ENCODE measurements around the gene SNED1. TPM values are rescaled to one million over a fixed set of nuclear protein-coding genes. Genes with fewer than 3 reads are reported as not detected.

Gene SNED1
- total RNA-seq, 2 experiments from 2014 or later = 1.4 to 1.8 TPM

GRCh38 chr2:240956171-240956934 is 42.1 kb upstream of the SNED1 start:
- no peaks in the 10 kb centered on the region for H3K9me3 Mint-ChIP-seq
- no peaks in the 10 kb centered on the region for H3K4me1 Mint-ChIP-seq (ENCODE audit: low read depth)
- no peak overlapping the region for H3K27ac Mint-ChIP-seq
- TF ChIP-seq CTCF (IDR thresholded peaks at IDR 0.05) = no peak
- H3K36me3 Mint-ChIP-seq (ENCODE audit: low read depth) = no peaks in the 10 kb centered on the region
- H3K27me3 Mint-ChIP-seq = no peaks in the 10 kb centered on the region
- intact Hi-C loops (cut with micrococcal nuclease) = no loop called here
- no peak overlapping the region for H3K4me3 Mint-ChIP-seq
- ChIA-PET CTCF (no interaction called here), POLR2A (no interaction called here)
- DNase-seq (no peak), ATAC-seq (no peak)

GRCh38 chr2:240956935-240957655 is 41.3 kb upstream of the SNED1 start:
- no peak for ATAC-seq
- no peaks in the 10 kb centered on the region for H3K36me3 Mint-ChIP-seq (ENCODE audit: low read depth)
- TF ChIP-seq CTCF (IDR thresholded peaks at IDR 0.05) = no peak

GRCh38 chr2:240957656-240958365 is 40.6 kb upstream of the SNED1 start:
- intact Hi-C loops (cut with micrococcal nuclease) = no loop called here
- DNase-seq (no peak), ATAC-seq (no peak)
- POLR2A ChIA-PET = no interaction called here
- no peaks in the 10 kb centered on the region for H3K27me3 Mint-ChIP-seq
- no peaks in the 10 kb centered on the region for H3K9me3 Mint-ChIP-seq
- no peak overlapping the region for H3K27ac Mint-ChIP-seq
- H3K36me3 Mint-ChIP-seq (ENCODE audit: low read depth) = no peaks in the 10 kb centered on the region
- H3K4me3 Mint-ChIP-seq = no peak overlapping the region
- TF ChIP-seq CTCF (IDR thresholded peaks at IDR 0.05) = no peak
- CTCF ChIA-PET = no interaction called here
- no peaks in the 10 kb centered on the region for H3K4me1 Mint-ChIP-seq (ENCODE audit: low read depth)

More at GRCh38 chr2:240956935-240957655, 41.3 kb upstream of the SNED1 start:
- DNase-seq = no peak
- intact Hi-C loops (cut with micrococcal nuclease) = no loop called here
- Mint-ChIP-seq H3K4me3 (no peak overlapping the region), H3K27ac (no peak overlapping the region), H3K27me3 (no peaks in the 10 kb centered on the region), H3K4me1 (ENCODE audit: low read depth) (no peaks in the 10 kb centered on the region), H3K9me3 (no peaks in the 10 kb centered on the region)
- POLR2A ChIA-PET = no interaction called here
- CTCF ChIA-PET = no interaction called here

GRCh38 chr2:240958366-240959213 is 39.8 kb upstream of the SNED1 start:
- Mint-ChIP-seq H3K27ac (no peak overlapping the region), H3K4me3 (no peak overlapping the region), H3K36me3 (ENCODE audit: low read depth) (no peaks in the 10 kb centered on the region), H3K9me3 (no peaks in the 10 kb centered on the region), H3K27me3 (no peaks in the 10 kb centered on the region), H3K4me1 (ENCODE audit: low read depth) (no peaks in the 10 kb centered on the region)
- intact Hi-C loops (cut with micrococcal nuclease) = no loop called here
- CTCF ChIA-PET = no interaction called here
- DNase-seq (no peak), ATAC-seq (no peak)
- POLR2A ChIA-PET = no interaction called here
- TF ChIP-seq CTCF (IDR thresholded peaks at IDR 0.05) = no peak

Data from activated CD8-positive, alpha-beta T cell treated with anti-CD3 and anti-CD28 coated beads for 36 hours (primary cell).